GM18511 (cell line): ENCODE data around the gene ANO10.

Experiments
- ATAC-seq: cut with Tn5 transposase; IDR thresholded peaks from one replicate; pipeline ENCODE4 v1.9.1; 2021; ENCODE audit warnings: mild to moderate bottlenecking, moderate library complexity; ENCODE audit not compliant: unreplicated experiment

The ANO10 gene

GRCh38 chr3:43353923-43354670 is 267.7 kb downstream of the ANO10 start:
- ATAC-seq: no peak

GRCh38 chr3:43353393-43353792 is 268.4 kb downstream of the ANO10 start:
- ATAC-seq: no peak

GRCh38 chr3:43349716-43350115 is 272.1 kb downstream of the ANO10 start:
- no peak for ATAC-seq

- ATAC-seq: no peak
These were observed 272.8 kb downstream of the ANO10 start for GRCh38 chr3:43348852-43349574.

GRCh38 chr3:43348350-43348749 is 273.5 kb downstream of the ANO10 start:
- no peak for ATAC-seq

- ATAC-seq: no peak
These were observed 274.0 kb downstream of the ANO10 start for GRCh38 chr3:43347774-43348173.

GRCh38 chr3:43346978-43347749 is 274.6 kb downstream of the ANO10 start:
- no peak for ATAC-seq

GRCh38 chr3:43345877-43346276 is 275.9 kb downstream of the ANO10 start:
- no peak for ATAC-seq

GRCh38 chr3:43345246-43345645 is 276.6 kb downstream of the ANO10 start:
- no peak for ATAC-seq

- no peak for ATAC-seq
These were observed 277.3 kb downstream of the ANO10 start for GRCh38 chr3:43344520-43344919.

GRCh38 chr3:43343815-43344214 is 278.0 kb downstream of the ANO10 start:
- no peak for ATAC-seq

GRCh38 chr3:43343185-43343584 is 278.6 kb downstream of the ANO10 start:
- no peak for ATAC-seq

GRCh38 chr3:43341788-43342187 is 280.0 kb downstream of the ANO10 start:
- no peak for ATAC-seq

- ATAC-seq: no peak
These were observed 281.4 kb downstream of the ANO10 start for GRCh38 chr3:43340403-43340802.

GRCh38 chr3:43338295-43338694 is 283.5 kb downstream of the ANO10 start:
- no peak for ATAC-seq

GRCh38 chr3:43335799-43336198 is 286.0 kb downstream of the ANO10 start:
- ATAC-seq: no peak

GRCh38 chr3:43334976-43335375 is 286.8 kb downstream of the ANO10 start:
- ATAC-seq: no peak

- ATAC-seq: no peak
These were observed 290.4 kb downstream of the ANO10 start for GRCh38 chr3:43331381-43331780.

- no peak for ATAC-seq
These were observed 290.8 kb downstream of the ANO10 start for GRCh38 chr3:43330981-43331380.

GRCh38 chr3:43328653-43329052 is 293.2 kb downstream of the ANO10 start:
- no peak for ATAC-seq

GRCh38 chr3:43327582-43327979 is 294.2 kb downstream of the ANO10 start:
- ATAC-seq: no peak
